ENCODE data around the gene RALGAPA1.

Gene RALGAPA1

DNA sequence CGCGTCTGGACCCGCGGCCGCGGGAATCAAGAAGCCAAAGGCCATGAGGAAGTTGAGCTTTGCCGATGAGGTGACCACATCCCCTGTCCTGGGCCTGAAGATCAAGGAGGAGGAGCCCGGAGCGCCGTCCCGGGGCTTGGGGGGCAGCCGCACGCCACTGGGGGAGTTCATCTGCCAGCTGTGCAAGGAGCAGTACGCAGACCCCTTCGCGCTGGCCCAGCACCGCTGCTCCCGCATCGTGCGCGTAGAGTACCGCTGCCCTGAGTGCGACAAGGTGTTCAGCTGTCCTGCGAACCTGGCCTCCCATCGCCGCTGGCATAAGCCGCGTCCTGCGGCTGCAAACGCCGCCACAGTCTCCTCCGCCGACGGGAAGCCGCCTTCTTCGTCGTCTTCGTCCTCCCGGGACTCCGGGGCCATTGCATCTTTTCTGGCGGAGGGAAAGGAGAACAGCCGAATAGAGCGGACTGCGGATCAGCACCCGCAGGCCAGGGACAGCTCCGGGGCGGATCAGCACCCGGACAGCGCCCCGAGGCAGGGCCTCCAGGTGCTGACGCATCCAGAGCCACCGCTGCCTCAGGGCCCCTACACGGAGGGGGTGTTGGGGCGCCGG, 274.1 kb downstream of the RALGAPA1 start:
- TF ChIP-seq, protein P1, sequence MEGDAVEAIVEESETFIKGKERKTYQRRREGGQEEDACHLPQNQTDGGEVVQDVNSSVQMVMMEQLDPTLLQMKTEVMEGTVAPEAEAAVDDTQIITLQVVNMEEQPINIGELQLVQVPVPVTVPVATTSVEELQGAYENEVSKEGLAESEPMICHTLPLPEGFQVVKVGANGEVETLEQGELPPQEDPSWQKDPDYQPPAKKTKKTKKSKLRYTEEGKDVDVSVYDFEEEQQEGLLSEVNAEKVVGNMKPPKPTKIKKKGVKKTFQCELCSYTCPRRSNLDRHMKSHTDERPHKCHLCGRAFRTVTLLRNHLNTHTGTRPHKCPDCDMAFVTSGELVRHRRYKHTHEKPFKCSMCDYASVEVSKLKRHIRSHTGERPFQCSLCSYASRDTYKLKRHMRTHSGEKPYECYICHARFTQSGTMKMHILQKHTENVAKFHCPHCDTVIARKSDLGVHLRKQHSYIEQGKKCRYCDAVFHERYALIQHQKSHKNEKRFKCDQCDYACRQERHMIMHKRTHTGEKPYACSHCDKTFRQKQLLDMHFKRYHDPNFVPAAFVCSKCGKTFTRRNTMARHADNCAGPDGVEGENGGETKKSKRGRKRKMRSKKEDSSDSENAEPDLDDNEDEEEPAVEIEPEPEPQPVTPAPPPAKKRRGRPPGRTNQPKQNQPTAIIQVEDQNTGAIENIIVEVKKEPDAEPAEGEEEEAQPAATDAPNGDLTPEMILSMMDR (IDR thresholded peaks at IDR 0.05; ENCODE audit: low read depth, low read length, poor library complexity, severe bottlenecking): no peak
- TF ChIP-seq EZH2phosphoT487 (IDR thresholded peaks at IDR 0.05; ENCODE audit: borderline replicate concordance, low read length): no peak
- H3K27me3 ChIP-seq (ENCODE audit: control insufficient read depth, low read length): peaks cover 45% of the 10 kb centered on the region
- peaks cover 3% of the 10 kb centered on the region for H3F3A ChIP-seq (ENCODE audit: control insufficient read depth, insufficient read depth)
- H3K4me2 ChIP-seq (ENCODE audit: low read length): peak overlapping the region; percentile 94
- H3K27ac ChIP-seq (ENCODE audit: low read depth, low read length): no peak overlapping the region
- H3K4me1 ChIP-seq (ENCODE audit: control insufficient read depth, low read length): peaks cover 14% of the 10 kb centered on the region
- H3K79me2 ChIP-seq (ENCODE audit: control insufficient read depth, low read length): no peaks in the 10 kb centered on the region
- no peaks in the 10 kb centered on the region for H4K20me1 ChIP-seq (ENCODE audit: control insufficient read depth, insufficient read depth, low read depth, low read length)
- peak overlapping the region; percentile 89 for H3K4me3 ChIP-seq (ENCODE audit: low read length)
- H3K9me3 ChIP-seq (ENCODE audit: control insufficient read depth, insufficient read depth, low read length): no peaks in the 10 kb centered on the region
- no peaks in the 10 kb centered on the region for H3K9me2 ChIP-seq (replicated peaks; ENCODE audit: control insufficient read depth, low read length)
- no peaks in the 10 kb centered on the region for H3K36me3 ChIP-seq (ENCODE audit: control insufficient read depth, low read length)

DNA sequence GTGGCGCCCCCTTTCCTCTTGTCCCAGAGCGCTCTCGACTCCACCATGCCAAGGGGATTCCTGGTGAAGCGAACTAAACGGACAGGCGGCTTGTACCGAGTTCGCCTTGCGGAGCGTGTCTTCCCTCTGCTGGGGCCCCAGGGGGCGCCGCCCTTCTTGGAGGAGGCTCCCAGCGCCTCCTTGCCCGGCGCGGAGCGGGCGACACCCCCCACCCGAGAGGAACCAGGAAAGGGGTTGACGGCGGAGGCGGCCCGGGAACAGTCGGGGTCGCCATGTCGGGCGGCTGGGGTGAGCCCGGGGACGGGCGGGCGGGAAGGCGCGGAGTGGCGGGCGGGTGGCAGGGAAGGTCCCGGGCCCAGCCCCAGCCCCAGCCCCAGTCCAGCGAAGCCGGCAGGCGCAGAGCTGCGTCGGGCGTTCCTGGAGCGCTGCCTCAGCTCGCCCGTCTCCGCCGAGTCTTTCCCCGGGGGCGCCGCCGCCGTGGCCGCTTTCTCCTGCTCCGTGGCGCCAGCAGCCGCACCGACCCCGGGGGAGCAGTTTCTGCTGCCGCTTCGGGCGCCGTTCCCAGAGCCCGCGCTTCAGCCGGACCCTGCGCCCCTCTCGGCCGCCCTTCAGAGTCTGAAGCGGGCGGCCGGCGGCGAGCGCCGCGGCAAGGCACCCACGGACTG, 274.8 kb downstream of the RALGAPA1 start:
- no peak overlapping the region for H3K27ac ChIP-seq (ENCODE audit: low read depth, low read length)
- H3K4me2 ChIP-seq (ENCODE audit: low read length): peak overlapping the region; percentile 94
- no peaks in the 10 kb centered on the region for H3K36me3 ChIP-seq (ENCODE audit: control insufficient read depth, low read length)
- no peaks in the 10 kb centered on the region for H3K9me2 ChIP-seq (replicated peaks; ENCODE audit: control insufficient read depth, low read length)
- H3K79me2 ChIP-seq (ENCODE audit: control insufficient read depth, low read length): no peaks in the 10 kb centered on the region
- no peaks in the 10 kb centered on the region for H3K9me3 ChIP-seq (ENCODE audit: control insufficient read depth, insufficient read depth, low read length)
- H3F3A ChIP-seq (ENCODE audit: control insufficient read depth, insufficient read depth): peaks cover 3% of the 10 kb centered on the region
- H3K4me1 ChIP-seq (ENCODE audit: control insufficient read depth, low read length): peaks cover 12% of the 10 kb centered on the region
- peak overlapping the region; percentile 89 for H3K4me3 ChIP-seq (ENCODE audit: low read length)
- no peaks in the 10 kb centered on the region for H4K20me1 ChIP-seq (ENCODE audit: control insufficient read depth, insufficient read depth, low read depth, low read length)
- peaks cover 50% of the 10 kb centered on the region for H3K27me3 ChIP-seq (ENCODE audit: control insufficient read depth, low read length)
- TF ChIP-seq, protein P1 (IDR thresholded peaks at IDR 0.05; ENCODE audit: low read depth, low read length, poor library complexity, severe bottlenecking): peak; percentile 35
- TF ChIP-seq EZH2phosphoT487 (IDR thresholded peaks at IDR 0.05; ENCODE audit: borderline replicate concordance, low read length): no peak

DNA sequence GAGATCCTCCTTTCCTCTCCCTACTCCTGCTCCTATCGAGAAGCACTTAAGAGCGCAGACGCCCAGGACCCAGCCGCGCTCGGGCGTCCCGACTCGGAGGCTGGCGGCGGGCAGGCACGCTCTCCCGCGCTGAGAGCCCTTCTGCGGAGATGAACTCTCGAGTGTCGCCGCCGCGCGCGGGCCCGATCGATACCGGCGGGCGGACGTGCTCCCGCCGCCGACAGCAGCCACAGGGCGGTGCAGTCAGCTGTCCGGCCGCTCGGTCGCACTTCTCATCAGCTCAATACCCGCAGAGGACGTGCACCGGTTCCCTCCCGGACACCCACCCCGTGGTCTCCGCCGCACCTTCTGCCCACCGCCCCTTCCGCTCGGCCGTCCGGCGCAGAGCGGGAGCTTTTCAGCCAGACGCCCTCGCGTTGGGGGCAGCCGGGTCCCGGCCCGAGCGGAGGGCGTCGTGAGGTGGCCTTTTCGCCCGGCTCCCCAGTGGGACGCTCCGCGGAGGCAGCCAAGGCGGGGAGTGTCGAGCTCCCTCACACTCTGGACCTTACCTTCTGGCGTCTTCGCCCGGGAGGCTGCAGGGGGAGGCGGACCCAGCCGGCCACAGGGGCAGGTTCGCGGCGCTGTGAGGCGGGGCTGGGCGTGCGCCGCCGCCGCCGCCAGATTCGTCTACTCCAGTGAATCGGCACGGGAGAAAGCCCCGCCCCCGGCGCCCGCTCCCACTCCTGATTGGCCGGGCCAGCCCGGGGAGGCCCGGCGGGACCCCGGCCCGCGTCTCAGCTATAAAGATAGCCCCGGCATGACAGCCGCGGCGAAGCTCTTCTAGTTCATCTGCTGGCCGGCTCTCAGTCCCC, 275.5 kb downstream of the RALGAPA1 start, which contains the start of gene INSM2:
Gene INSM2 (plus strand): TSS at position 808 of the 851 bp plus-strand sequence. CDS start 89 bp downstream, outside the sequence.
- peaks cover 12% of the 10 kb centered on the region for H3K4me1 ChIP-seq (ENCODE audit: control insufficient read depth, low read length)
- no peaks in the 10 kb centered on the region for H4K20me1 ChIP-seq (ENCODE audit: control insufficient read depth, insufficient read depth, low read depth, low read length)
- no peaks in the 10 kb centered on the region for H3K79me2 ChIP-seq (ENCODE audit: control insufficient read depth, low read length)
- peak within 1 kb of the TSS; percentile 94 for H3K4me2 ChIP-seq (ENCODE audit: low read length)
- TF ChIP-seq EZH2phosphoT487 (IDR thresholded peaks at IDR 0.05; ENCODE audit: borderline replicate concordance, low read length): peak; percentile 96
- TF ChIP-seq, protein P1 (IDR thresholded peaks at IDR 0.05; ENCODE audit: low read depth, low read length, poor library complexity, severe bottlenecking): no peak
- H3K27me3 ChIP-seq (ENCODE audit: control insufficient read depth, low read length): peaks cover 54% of the 10 kb centered on the region
- no peaks in the 10 kb centered on the region for H3K36me3 ChIP-seq (ENCODE audit: control insufficient read depth, low read length)
- no peaks in the 10 kb centered on the region for H3K9me2 ChIP-seq (replicated peaks; ENCODE audit: control insufficient read depth, low read length)
- H3K4me3 ChIP-seq (ENCODE audit: low read length): peak within 1 kb of the TSS; percentile 89
- H3K9me3 ChIP-seq (ENCODE audit: control insufficient read depth, insufficient read depth, low read length): no peaks in the 10 kb centered on the region
- no peak within 1 kb of the TSS for H3K27ac ChIP-seq (ENCODE audit: low read depth, low read length)
- H3F3A ChIP-seq (ENCODE audit: control insufficient read depth, insufficient read depth): peaks cover 3% of the 10 kb centered on the region

Data from DOHH2 (cell line).